ENCODE data around the gene RFC1. TPM values are rescaled to one million over a fixed set of nuclear protein-coding genes. Genes with fewer than 3 reads are reported as not detected.
"Not testable (repeated sequence)": the region's sequence is repeated elsewhere in the genome, so short reads cannot be mapped to it uniquely, and the experiment has no call there.

The RFC1 gene
- total RNA-seq, 2 experiments from 2014 or later, result 74.6 to 84.5 TPM

GRCh38 chr4:39280770-39281169 lies 85.4 kb downstream of the RFC1 start:
- Mint-ChIP-seq H3K27me3 (no peaks in the 10 kb centered on the region), H3K4me1 (peaks cover 2% of the 10 kb centered on the region), H3K4me3 (no peak overlapping the region), H3K9me3 (no peaks in the 10 kb centered on the region), H3K36me3 (peaks cover 22% of the 10 kb centered on the region), H3K27ac (no peak overlapping the region)
- no peak for ATAC-seq (ENCODE audit: low read depth)
- DNase-seq, result no peak
- POLR2A ChIA-PET, result no interaction called here

GRCh38 chr4:39279416-39279815 lies 86.7 kb downstream of the RFC1 start:
- no peak overlapping the region for H3K27ac Mint-ChIP-seq
- no peaks in the 10 kb centered on the region for H3K4me1 Mint-ChIP-seq
- POLR2A ChIA-PET, result no interaction called here
- H3K9me3 Mint-ChIP-seq, result no peaks in the 10 kb centered on the region
- ATAC-seq (ENCODE audit: low read depth), result no peak
- H3K27me3 Mint-ChIP-seq, result no peaks in the 10 kb centered on the region
- DNase-seq, result no peak
- H3K36me3 Mint-ChIP-seq, result peaks cover 14% of the 10 kb centered on the region
- no peak overlapping the region for H3K4me3 Mint-ChIP-seq

GRCh38 chr4:39278476-39278875 lies 87.7 kb downstream of the RFC1 start:
- Mint-ChIP-seq H3K4me1 (no peaks in the 10 kb centered on the region), H3K27ac (no peak overlapping the region), H3K36me3 (peaks cover 9% of the 10 kb centered on the region), H3K27me3 (no peaks in the 10 kb centered on the region), H3K4me3 (no peak overlapping the region), H3K9me3 (no peaks in the 10 kb centered on the region)
- DNase-seq (no peak), ATAC-seq (ENCODE audit: low read depth) (no peak)
- POLR2A ChIA-PET, result interaction anchor here (0.7 kb wide), 1 partner anchor 556 kb away, joined by 3 read pairs; no protein-coding TSS in a partner anchor

- H3K4me3 Mint-ChIP-seq; H3K4me1 Mint-ChIP-seq; ATAC-seq (ENCODE audit: low read depth); DNase-seq; H3K36me3 Mint-ChIP-seq; H3K27me3 Mint-ChIP-seq; H3K9me3 Mint-ChIP-seq; POLR2A ChIA-PET; H3K27ac Mint-ChIP-seq: not testable (repeated sequence)
Measured at GRCh38 chr4:39277661-39278060, 88.5 kb downstream of the RFC1 start.

- Mint-ChIP-seq H3K4me1 (no peaks in the 10 kb centered on the region), H3K27ac (no peak overlapping the region), H3K4me3 (no peak overlapping the region), H3K36me3 (peaks cover 3% of the 10 kb centered on the region), H3K27me3 (no peaks in the 10 kb centered on the region), H3K9me3 (no peaks in the 10 kb centered on the region)
- POLR2A ChIA-PET, result interaction anchor here (0.6 kb wide), 1 partner anchor 71 kb away, joined by 4 read pairs; no protein-coding TSS in a partner anchor
- no peak for ATAC-seq (ENCODE audit: low read depth)
- no peak for DNase-seq
Measured at GRCh38 chr4:39274503-39274902, 91.7 kb downstream of the RFC1 start.

- Mint-ChIP-seq H3K9me3 (no peaks in the 10 kb centered on the region), H3K27ac (no peak overlapping the region), H3K4me1 (no peaks in the 10 kb centered on the region), H3K36me3 (peaks cover 1% of the 10 kb centered on the region), H3K4me3 (no peak overlapping the region), H3K27me3 (no peaks in the 10 kb centered on the region)
- ATAC-seq (ENCODE audit: low read depth), result no peak
- no peak for DNase-seq
- POLR2A ChIA-PET, result no interaction called here
Measured at GRCh38 chr4:39263895-39264294, 102.3 kb downstream of the RFC1 start.

GRCh38 chr4:39259571-39260330 lies 106.4 kb downstream of the RFC1 start:
- POLR2A ChIA-PET, result no interaction called here
- no peaks in the 10 kb centered on the region for H3K9me3 Mint-ChIP-seq
- H3K27me3 Mint-ChIP-seq, result no peaks in the 10 kb centered on the region
- DNase-seq (no peak), ATAC-seq (ENCODE audit: low read depth) (no peak)
- H3K4me3 Mint-ChIP-seq, result no peak overlapping the region
- peaks cover 1% of the 10 kb centered on the region for H3K36me3 Mint-ChIP-seq
- H3K4me1 Mint-ChIP-seq, result no peaks in the 10 kb centered on the region
- no peak overlapping the region for H3K27ac Mint-ChIP-seq

- H3K27ac Mint-ChIP-seq, result no peak overlapping the region
- peaks cover 1% of the 10 kb centered on the region for H3K36me3 Mint-ChIP-seq
- H3K27me3 Mint-ChIP-seq, result no peaks in the 10 kb centered on the region
- H3K9me3 Mint-ChIP-seq, result no peaks in the 10 kb centered on the region
- POLR2A ChIA-PET, result no interaction called here
- H3K4me1 Mint-ChIP-seq, result no peaks in the 10 kb centered on the region
- no peak for DNase-seq
- ATAC-seq (ENCODE audit: low read depth), result no peak
- no peak overlapping the region for H3K4me3 Mint-ChIP-seq
Measured at GRCh38 chr4:39256436-39256835, 109.7 kb downstream of the RFC1 start.

GRCh38 chr4:39255871-39256270 lies 110.3 kb downstream of the RFC1 start:
- POLR2A ChIA-PET, result no interaction called here
- Mint-ChIP-seq H3K9me3 (no peaks in the 10 kb centered on the region), H3K27me3 (no peaks in the 10 kb centered on the region), H3K36me3 (peaks cover 1% of the 10 kb centered on the region), H3K4me3 (no peak overlapping the region), H3K4me1 (no peaks in the 10 kb centered on the region), H3K27ac (no peak overlapping the region)
- DNase-seq, result no peak
- ATAC-seq (ENCODE audit: low read depth), result no peak

GRCh38 chr4:39255266-39255665 lies 110.9 kb downstream of the RFC1 start:
- Mint-ChIP-seq H3K27me3 (no peaks in the 10 kb centered on the region), H3K4me3 (no peak overlapping the region), H3K36me3 (peaks cover 1% of the 10 kb centered on the region), H3K9me3 (peaks cover under 1% of the 10 kb centered on the region), H3K27ac (no peak overlapping the region), H3K4me1 (no peaks in the 10 kb centered on the region)
- POLR2A ChIA-PET, result no interaction called here
- no peak for DNase-seq
- no peak for ATAC-seq (ENCODE audit: low read depth)

GRCh38 chr4:39243462-39243861 lies 122.7 kb downstream of the RFC1 start:
- no peaks in the 10 kb centered on the region for H3K4me1 Mint-ChIP-seq
- POLR2A ChIA-PET, result no interaction called here
- H3K9me3 Mint-ChIP-seq, result peaks cover 3% of the 10 kb centered on the region
- peaks cover 3% of the 10 kb centered on the region for H3K36me3 Mint-ChIP-seq
- ATAC-seq (ENCODE audit: low read depth) (no peak), DNase-seq (no peak)
- H3K27ac Mint-ChIP-seq, result no peak overlapping the region
- H3K4me3 Mint-ChIP-seq, result no peak overlapping the region
- H3K27me3 Mint-ChIP-seq, result no peaks in the 10 kb centered on the region

Small RNAs within 50 kb of the gene (microRNA-seq; reads per million reads assigned to microRNA genes)
- not detected for gene MIR5591

Other genes with a start within 250 kb of the RFC1 start
- gene WDR19, start 183.8 kb downstream of the RFC1 start, total RNA-seq, result 10 to 100 TPM; 14.2 to 21.0 TPM
- not detected for gene KLB, start 40.6 kb upstream of the RFC1 start, total RNA-seq
- 1,000 to 10,000 TPM; 1,040 to 1,200 TPM for gene RPL9, start 92.6 kb upstream of the RFC1 start, total RNA-seq
- 10 to 100 TPM; 16.0 to 18.0 TPM for gene LIAS, start 92.7 kb upstream of the RFC1 start, total RNA-seq
- 10 to 100 TPM; 17.5 to 18.2 TPM for gene UGDH, start 161.1 kb upstream of the RFC1 start, total RNA-seq

Measured in activated naive CD8-positive, alpha-beta T cell treated with anti-CD3 and anti-CD28 coated beads, Interleukin-2, amount 10 ng/mL, durations not matched to agents 7 days and 5 days (primary cell).